ENCODE data around the gene SLMAP. TPM values are rescaled to one million over a fixed set of nuclear protein-coding genes. Genes with fewer than 3 reads are reported as not detected.

Gene SLMAP
- total RNA-seq, 2 donors from 2014 or later: 76.3 to 131 TPM

- Histone ChIP-seq H3K27ac (peak overlapping the region; percentile 77 to 89), H3K9me3 (no peaks in the 10 kb centered on the region), H3K4me3 (peak overlapping the region in 1 of 2 donors; percentile 25), H3K36me3 (no peaks in the 10 kb centered on the region), H3K4me1 (replicated peaks) (peaks cover 6% of the 10 kb centered on the region), H3K27me3 (replicated peaks; ENCODE audit: insufficient read depth) (no peaks in the 10 kb centered on the region)
- DNase-seq (ENCODE audit: low spot score): peak; percentile 17
- TF ChIP-seq CTCF (IDR thresholded peaks at IDR 0.05) (no peak), POLR2A (IDR thresholded peaks at IDR 0.05) (peak; percentile 8), POLR2AphosphoS5 (IDR thresholded peaks at IDR 0.05) (peak; percentile 61)
- intact Hi-C loops (cut with DNase I): no loop called here
- 61% methylated on average over 6 of the region's 6 CpGs for WGBS
Observed at GRCh38 chr3:57974796-57975388, 218.8 kb downstream of the SLMAP start.

- Histone ChIP-seq H3K4me1 (replicated peaks) (no peaks in the 10 kb centered on the region), H3K36me3 (no peaks in the 10 kb centered on the region), H3K9me3 (no peaks in the 10 kb centered on the region), H3K4me3 (no peak overlapping the region), H3K27ac (peak overlapping the region in 1 of 2 donors; percentile 31), H3K27me3 (replicated peaks; ENCODE audit: insufficient read depth) (no peaks in the 10 kb centered on the region)
- 35% methylated on average over 4 of the region's 4 CpGs for WGBS
- DNase-seq (ENCODE audit: low spot score): peak; percentile 63
- peak in 2 of 4 experiments; percentile 36 to 39 for TF ChIP-seq CTCF (IDR thresholded peaks at IDR 0.05)
- TF ChIP-seq POLR2A (IDR thresholded peaks at IDR 0.05): no peak
- peak; percentile 58 for TF ChIP-seq POLR2AphosphoS5 (IDR thresholded peaks at IDR 0.05)
- intact Hi-C loops (cut with DNase I): no loop called here
Observed at GRCh38 chr3:57977818-57978235, 221.7 kb downstream of the SLMAP start.

GRCh38 chr3:57978316-57978715 is 222.2 kb downstream of the SLMAP start:
- H3K4me3 ChIP-seq: no peak overlapping the region
- H3K27ac ChIP-seq: peak overlapping the region in 1 of 2 donors; percentile 31
- H3K27me3 ChIP-seq (replicated peaks; ENCODE audit: insufficient read depth): no peaks in the 10 kb centered on the region
- no peaks in the 10 kb centered on the region for H3K36me3 ChIP-seq
- TF ChIP-seq CTCF (IDR thresholded peaks at IDR 0.05) (no peak), POLR2AphosphoS5 (IDR thresholded peaks at IDR 0.05) (no peak), POLR2A (IDR thresholded peaks at IDR 0.05) (no peak)
- WGBS: 66% methylated on average over 8 of the region's 8 CpGs
- no peaks in the 10 kb centered on the region for H3K4me1 ChIP-seq (replicated peaks)
- H3K9me3 ChIP-seq: no peaks in the 10 kb centered on the region
- DNase-seq (ENCODE audit: low spot score): no peak
- intact Hi-C loops (cut with DNase I): no loop called here

Other genes starting within 250 kb of the SLMAP start
- 1 to 10 TPM in 1 of 2 donors, under 1 TPM in 1; 0.05 to 1.8 TPM for gene DNAH12, start 212.0 kb upstream of the SLMAP start, total RNA-seq
- 10 to 100 TPM; 22.8 to 23.3 TPM for gene PDE12, start 200.0 kb upstream of the SLMAP start, total RNA-seq
- gene ARF4, start 159.0 kb upstream of the SLMAP start, total RNA-seq: 100 to 1,000 TPM; 145 to 163 TPM
- 10 to 100 TPM; 19.4 to 26.1 TPM for gene DENND6A, start 63.2 kb upstream of the SLMAP start, total RNA-seq

All from prostate gland (tissue), 2 donors.